GM18526 (cell line): Measurements from ENCODE around the gene MYO3B.

ENCODE experiments used
- POLR2A ChIP-seq: IDR thresholded peaks from 3 replicates; pipeline ENCODE4 v1.6.1; 2011; ENCODE audit not compliant: insufficient read length; ENCODE audit errors: extremely low read depth

The MYO3B gene

DNA sequence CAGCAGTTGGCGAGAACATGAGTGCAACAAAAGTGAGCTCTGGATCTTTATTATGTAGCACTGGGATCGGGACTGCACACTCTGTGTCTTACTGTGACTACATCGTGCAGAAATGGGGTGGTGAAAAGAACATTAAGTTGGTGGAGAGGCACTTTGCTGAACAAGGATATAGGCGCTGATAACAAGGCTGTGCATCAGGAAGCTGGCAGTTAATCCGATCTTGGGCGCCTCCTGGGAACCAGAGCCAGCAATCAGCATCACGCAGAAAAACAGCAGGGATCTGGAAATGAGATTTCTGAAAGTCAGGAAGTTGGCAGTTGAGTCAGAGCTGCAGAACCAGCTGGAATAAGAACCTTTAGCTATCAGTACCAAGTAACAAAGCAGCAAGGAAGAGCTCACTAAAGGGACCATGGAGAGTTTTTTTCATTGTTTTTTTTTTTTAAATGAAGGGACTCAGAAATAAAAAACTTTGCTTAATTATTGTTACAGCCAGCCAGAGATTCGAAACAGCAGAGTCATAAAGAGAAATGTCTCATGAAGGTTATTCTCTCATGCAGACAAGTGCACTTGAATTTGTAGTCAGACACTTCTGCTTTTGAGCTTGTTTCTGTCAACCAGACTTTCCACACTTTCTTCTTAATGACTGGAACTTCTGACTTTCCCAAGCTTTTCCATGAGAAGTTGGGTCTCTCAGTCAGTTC, 22.8 kb upstream of the MYO3B start:
- no peak for TF ChIP-seq POLR2A

DNA sequence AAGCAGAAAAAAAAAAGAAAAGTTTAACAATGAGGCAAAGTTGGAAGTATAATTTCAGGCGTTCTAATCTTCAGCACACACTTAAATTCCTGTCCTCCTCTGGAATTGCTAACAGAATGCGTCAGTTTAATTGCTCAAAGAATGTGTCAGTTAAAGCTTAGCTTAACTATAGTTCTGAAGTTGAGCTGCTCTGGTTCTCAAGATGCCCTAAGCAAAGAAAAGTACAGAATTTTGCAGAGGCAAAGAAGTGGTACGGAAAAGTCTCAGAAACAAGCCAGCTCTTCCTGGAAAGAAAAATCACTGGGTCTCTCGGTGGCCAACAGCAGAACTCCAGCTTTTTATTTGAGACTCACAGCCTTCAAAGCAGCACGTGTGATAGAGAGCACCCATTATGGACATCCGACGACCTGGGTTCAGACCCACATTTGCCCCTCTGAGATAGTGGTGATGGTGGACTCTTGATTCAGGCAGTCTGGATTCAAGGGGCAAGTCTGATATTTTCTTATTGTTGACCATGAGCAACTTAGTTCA, 22.2 kb upstream of the MYO3B start:
- no peak for TF ChIP-seq POLR2A

DNA sequence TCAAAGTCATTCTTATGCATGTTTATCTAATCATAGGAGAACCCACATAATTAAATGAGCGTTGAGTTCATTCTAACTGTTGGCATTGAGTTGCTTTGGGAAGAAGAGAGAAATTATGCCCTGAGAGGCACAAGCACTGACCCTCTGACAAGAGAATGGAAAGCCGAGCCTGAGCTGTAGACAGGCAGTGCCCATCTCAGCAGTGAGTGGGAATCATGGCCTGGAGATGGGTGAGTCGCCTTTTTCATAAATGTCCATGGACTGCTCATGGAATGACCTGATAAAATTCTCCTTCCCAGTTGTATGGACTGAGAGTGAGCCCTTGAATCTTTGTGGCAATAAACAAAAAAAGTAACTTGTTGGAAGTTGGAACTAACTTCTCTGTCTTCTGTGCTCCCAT, 21.4 kb upstream of the MYO3B start:
- no peak for TF ChIP-seq POLR2A

DNA sequence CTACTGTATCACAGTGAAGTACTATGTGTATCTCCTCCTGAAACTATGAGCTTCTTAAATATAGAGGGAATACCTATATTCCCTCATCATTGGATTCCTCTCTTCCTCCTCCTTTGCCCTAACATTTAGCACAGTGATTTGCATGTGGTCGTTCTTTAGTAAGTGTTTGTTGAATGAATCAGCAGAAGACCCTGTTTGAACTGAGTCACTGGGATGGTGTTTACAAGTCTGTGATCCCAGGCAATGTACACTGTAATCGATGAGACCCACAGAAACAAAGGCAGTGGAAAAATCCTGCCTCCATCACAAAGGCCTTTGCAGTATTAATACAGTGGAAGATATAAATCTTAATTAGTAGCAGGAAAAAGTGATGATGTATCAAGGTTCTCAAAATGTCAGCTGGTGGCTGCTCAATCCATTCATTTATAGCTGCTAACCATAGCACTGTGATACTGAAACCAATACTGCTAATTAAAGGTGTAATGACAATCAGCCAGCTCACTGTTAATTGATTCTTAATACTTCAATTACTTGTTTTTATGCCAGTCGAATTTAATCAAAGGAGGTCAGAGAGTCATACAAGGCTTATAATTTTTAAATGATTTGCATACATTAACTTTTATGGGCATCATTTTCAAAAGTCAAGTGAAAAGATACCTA, 20.8 kb upstream of the MYO3B start:
- no peak for TF ChIP-seq POLR2A

DNA sequence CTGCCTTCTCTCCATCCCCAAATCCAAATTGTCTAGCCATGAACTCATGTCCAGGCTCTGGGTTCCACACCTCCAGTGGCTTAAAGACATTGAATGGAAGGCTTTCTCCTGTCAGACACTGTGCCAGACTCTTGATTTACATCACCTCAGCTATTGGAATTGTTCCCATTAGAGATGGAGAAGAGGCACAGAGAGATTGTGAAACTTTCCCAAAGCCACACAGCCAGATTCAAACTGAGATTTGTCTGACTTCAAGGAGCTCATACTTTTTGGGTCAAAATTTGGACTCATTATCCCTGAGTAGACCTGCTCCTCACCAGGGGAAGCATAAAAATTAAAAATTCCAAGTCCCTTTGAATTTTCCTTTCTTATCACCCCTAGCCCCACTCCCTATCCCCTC, 18.9 kb upstream of the MYO3B start:
- TF ChIP-seq POLR2A: no peak

- TF ChIP-seq POLR2A: no peak
Observed at GRCh38 chr2:170161516-170162270, 16.3 kb upstream of the MYO3B start.

- no peak for TF ChIP-seq POLR2A
Observed at GRCh38 chr2:170162271-170162632, 15.7 kb upstream of the MYO3B start.

DNA sequence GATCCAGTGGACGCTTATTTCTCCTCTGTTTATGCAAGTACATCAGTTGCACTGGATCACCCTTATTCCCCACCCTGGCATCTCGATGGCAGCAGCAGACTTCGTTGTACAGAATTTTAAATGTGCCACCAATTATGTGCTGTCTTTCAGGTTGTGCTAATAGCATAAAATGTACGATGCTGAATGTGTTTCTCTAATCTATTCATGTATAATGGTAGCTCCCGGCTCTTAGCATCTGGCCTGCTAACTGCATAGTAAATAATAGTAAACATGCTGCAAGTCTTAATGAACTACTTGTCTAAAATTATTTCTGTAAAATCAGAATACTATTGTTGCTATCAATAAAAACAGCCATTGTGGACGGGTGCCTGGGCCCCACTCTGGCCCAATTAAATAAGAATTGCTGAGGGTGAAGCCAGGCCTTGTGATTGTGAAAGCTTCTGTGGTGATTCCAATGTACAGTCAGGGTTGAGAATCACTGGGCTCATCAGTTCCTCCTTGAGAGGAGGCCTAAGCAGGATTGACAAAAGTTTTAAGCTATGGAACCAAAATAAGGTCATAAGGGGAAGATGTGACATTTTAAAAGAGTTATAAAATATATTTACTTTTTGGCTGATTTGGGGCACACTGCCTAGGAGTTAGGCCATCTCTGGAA, 14.4 kb upstream of the MYO3B start:
- no peak for TF ChIP-seq POLR2A

- no peak for TF ChIP-seq POLR2A
Observed at GRCh38 chr2:170165129-170165528, 12.8 kb upstream of the MYO3B start.

DNA sequence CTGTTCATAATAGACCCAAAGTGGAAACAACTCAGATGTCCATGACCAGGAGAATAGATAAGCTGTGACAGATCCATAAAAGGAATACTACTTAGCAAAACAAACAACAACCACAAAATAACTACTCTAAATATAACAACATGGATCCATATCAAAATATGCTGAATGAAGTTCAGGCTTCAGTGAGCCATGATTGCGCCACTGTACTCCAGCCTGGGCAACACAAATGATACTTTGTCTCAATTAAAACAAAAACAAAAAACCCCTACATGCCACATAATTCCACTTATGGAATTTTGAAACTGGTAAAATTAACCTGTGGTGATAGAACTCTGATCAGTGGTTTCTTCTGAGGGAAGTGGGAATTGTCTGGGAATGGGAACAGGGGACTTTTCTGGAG, 11.2 kb upstream of the MYO3B start:
- no peak for TF ChIP-seq POLR2A

GRCh38 chr2:170170281-170171040, 7.5 kb upstream of the MYO3B start:
- TF ChIP-seq POLR2A: no peak

DNA sequence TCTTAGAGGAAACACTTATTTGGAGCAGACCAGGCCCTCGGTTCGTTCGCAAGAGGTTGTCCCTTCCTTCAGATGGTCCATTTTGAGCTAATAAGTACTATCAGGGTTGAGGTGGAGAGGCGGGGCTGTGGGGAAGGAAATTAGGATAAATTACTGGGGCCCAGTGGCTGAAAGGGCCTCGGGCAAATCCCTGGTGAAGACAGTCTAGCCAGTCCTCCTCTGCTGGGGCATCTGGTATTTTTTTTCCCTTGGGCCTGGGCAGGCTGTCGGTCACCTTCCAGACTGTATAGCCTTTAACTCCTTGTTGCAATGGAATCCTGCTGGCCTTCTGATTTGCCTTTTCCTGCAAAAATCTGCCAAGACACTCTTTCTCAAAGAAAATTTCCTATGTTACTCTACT, 1.7 kb upstream of the MYO3B start:
- no peak for TF ChIP-seq POLR2A

DNA sequence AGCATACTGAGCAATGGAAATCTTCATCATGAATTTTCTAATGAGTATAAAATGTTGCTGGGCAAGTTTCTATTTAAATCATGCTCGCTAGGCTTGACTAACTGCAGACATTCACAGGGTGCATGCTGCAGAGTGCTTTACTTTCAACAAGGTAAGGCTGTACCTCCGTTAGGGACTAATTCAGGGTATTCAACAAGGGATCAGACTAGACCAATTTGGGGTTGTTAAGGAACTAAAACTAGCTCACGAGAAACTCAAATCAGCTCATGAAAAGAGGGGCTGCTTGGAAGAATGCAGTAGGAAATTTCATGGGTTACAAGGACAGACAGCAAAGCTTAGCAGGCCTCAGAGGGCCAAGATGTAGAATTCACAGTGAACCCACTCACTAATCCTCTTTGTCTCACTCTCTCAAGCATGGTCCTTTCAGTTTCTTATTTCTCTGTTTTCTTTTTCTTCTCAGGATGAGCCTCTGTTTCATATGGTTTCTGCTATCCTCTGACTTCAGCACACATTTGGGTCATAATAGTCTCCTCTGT, 2.2 kb downstream of the MYO3B start:
- TF ChIP-seq POLR2A: no peak

DNA sequence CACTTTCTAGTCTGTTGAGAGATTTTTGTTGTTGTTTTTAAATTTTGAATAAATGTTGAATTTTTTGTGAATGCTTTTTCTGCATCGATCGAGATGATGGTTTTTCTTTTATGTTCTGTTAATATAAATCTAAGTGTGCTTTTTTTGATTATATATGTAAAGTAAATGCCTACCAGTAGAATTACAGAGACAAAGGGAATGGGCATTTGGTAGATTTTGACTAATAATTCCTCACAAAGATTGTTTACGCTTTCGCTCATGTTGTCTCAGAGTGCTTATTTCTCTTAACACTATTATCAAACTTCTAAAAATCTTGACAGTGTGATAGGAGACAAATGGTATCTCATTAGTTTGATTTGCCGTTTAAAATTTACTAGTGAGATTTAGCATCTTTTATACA, 3.7 kb downstream of the MYO3B start:
- TF ChIP-seq POLR2A: no peak

DNA sequence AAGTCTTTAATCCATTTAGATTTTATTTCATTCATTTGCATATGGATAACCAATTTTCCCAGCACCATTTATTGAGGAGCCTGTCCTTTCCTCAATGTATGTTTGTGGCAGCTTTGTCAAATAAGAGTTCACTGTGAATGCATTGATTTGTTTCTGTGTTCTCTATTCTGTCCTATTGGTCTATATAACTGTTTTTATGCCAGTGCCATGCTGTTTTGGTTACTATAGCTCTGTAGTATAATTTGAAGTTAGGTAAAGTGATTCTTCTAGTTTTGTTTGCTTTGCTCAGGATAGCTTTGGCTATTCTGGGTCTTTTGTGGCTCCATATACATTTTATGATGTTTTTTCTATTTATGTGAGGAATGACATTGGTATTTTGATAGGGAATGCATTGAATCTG, 7.4 kb downstream of the MYO3B start:
- TF ChIP-seq POLR2A: no peak

GRCh38 chr2:170189757-170190156, 11.8 kb downstream of the MYO3B start:
- no peak for TF ChIP-seq POLR2A
